ENCODE results near the gene FILIP1L.
A peak's percentile ranks its signal among the peaks of the same experiment; 100 is the strongest.

FILIP1L gene

DNA sequence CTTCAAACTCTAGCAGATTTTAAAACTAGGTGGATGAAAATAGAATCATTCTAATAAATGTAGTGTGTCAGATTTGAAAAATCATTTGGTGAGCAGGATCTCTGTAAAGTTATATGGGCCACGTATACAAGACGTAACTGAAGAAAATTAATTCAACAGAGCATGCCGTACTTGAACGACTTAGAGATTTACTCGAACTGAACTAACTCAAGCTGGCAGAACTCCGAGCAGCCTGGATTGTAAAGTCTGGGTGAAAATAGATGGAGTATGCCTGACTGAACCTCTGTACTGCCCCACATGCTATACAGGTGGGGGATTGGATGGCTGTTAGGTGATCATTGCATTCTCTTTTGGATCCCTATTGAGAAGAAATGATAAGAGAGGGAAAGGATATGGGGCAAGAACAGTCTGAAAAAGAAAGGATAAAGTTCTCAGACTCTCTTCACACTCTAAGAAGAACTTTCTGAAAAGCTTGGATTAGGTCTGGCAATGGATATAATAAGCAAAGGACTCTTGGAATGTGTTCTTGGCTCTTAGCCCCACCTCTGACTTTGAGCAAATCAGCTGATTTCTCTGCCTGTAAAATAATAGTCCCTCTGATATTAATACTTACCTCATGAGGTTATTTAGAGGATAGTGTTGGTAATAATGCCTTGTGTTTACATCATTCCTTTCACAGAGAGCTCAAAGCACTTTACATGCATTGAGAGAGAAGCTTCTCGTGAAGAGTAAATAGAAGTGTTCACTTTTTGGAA lies 147.5 kb downstream of the FILIP1L start:
- DNase-seq = no peak

DNA sequence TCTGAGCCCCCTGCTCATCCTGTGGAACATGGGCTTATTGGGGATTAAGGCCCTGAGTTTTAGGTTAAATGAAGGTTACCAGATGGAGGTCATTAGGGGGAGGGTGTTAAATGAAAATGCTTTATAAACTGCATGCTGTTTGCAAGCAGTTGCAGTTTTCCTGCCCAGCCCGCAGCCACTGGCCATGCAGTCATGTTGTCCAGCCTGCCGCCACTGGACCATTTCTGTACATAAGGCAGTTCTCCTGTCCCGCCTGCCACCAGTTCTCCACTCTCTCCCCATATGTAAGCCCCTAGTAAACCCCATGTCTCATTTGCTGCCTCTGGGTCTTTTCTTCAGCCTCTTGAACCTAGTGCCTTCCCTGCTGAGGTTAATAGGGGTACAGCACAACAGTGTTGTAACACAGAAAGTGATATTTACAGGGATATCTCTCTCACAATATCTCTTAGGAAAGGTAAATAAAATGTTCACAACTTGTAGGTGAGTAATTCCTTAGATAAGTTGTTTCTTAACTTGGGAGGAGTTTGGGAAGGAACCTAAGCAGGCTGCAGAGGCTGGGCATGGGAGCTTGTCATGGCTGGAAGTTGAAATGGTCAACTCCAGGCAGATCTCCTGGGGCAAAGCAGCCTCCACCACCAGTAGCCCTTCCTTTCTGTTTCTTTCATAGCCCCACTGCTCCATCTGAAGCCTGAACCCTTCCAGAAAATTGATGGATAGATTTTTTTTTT lies 148.5 kb downstream of the FILIP1L start:
- no peak for DNase-seq

DNA sequence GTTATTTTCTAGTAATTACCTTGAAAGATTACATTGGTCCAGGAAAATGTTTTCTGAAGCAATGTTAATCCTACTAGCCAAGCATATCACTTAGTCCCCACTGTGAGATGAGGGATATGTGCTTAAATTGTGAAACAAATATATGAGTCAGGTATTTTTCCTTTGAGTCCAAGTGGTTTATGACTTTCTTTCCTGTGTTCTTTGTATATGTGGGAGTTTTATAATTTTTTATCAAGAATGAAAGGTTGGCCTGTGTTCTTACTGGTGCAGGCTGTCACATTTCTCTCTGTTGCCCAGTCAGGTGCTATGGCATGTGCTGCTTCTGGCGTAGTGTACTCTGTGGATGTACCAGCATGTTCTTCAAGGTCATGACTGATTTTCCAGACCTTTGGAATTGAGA lies 149.2 kb downstream of the FILIP1L start:
- DNase-seq = no peak

GRCh38 chr3:99962703-99963102 lies 151.6 kb downstream of the FILIP1L start:
- DNase-seq = no peak

- DNase-seq = no peak
These were observed 152.4 kb downstream of the FILIP1L start for GRCh38 chr3:99961756-99962515.

DNA sequence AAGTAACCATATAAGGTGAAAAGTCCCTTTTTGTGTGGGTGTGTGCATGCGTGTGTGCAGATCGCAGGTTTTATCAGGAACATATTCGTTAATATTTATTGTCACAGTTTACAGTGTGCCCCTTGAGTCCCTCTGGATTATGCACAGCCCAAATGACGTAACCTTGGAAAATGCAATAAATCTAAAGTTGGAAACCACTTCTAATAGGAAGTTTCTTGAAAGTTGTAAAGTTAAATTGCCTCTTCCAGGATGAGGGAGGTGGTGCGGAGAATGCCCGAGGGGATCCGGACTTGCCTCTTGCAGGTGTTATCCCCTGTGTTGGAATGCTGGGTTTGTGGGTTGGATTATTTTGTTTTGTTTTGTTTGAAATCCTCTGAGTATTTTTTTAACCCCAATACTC lies 153.4 kb downstream of the FILIP1L start:
- no peak for DNase-seq

DNA sequence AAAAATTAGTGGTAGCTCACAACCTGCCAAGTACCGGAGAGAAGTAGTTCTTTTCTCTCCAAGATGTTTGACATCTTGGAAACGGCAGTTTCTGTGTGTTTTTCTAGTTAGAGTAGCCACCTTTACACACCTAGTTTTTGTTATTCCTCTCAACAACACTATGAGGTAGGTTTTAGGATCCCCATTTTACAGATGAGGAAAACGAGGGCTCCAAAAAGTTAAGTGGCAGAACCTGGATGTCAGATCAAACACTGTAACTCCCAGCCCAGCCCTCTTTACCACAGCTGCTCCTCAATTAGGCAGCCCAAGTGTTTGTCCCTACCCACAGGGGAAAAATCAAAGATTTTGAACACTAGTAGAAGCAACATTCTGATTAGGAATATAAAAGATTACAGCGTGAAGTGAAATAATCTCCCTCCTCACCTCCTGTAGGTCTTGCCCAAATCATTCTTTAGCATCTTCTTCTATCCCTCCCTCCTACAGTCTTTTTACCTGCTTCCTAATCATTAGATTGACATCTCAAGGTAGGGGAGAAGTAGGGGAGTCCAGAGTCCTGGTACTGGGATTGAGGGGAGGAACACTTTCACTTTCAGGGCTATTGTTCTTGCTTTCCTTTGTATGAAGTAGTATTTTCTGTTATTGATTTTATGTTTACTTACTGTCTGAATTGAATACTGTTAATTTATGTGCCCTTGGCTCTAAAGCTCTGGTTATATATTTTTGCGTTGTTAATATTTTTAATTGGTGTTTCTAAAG lies 154.0 kb downstream of the FILIP1L start:
- DNase-seq = no peak

GRCh38 chr3:99958222-99958912 lies 155.9 kb downstream of the FILIP1L start:
- DNase-seq = no peak

- no peak for DNase-seq
These were observed 157.0 kb downstream of the FILIP1L start for GRCh38 chr3:99957151-99957796.

DNA sequence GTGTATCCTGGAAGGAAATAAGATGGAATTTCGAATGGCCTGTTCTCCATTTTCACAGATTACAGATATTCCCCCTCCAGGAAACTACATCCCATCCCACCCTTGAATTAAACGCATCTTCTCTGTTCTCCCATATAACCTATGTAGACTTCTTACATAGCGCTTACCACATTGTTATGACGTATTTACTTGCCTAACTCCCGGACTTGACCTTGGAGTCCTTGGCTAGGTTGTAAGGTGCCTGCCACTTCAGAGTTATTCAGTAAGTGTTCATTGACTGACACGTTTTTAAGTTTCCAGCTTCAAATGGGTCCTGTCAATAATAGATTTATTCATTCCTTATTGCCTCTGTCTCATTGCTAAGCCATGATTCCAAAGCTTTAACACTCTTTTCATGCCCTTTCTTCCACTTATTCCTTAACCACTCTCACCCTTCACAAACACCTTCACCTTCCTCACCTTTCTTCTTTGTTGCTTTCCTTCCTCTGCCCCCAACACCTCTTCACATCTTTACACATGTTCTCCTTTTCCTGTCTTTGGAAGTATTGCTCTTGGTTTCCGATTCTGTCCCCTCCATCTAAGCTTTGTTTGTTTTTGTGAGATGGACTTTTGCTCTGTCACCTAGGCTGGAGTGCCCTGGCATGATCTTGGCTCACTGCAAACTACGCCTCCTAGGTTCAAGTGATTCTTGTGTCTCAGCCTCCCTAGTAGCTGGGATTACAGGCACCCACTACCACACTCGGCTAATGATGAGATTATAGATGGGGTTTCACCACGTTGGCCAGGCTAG lies 158.3 kb downstream of the FILIP1L start:
- no peak for DNase-seq

DNA sequence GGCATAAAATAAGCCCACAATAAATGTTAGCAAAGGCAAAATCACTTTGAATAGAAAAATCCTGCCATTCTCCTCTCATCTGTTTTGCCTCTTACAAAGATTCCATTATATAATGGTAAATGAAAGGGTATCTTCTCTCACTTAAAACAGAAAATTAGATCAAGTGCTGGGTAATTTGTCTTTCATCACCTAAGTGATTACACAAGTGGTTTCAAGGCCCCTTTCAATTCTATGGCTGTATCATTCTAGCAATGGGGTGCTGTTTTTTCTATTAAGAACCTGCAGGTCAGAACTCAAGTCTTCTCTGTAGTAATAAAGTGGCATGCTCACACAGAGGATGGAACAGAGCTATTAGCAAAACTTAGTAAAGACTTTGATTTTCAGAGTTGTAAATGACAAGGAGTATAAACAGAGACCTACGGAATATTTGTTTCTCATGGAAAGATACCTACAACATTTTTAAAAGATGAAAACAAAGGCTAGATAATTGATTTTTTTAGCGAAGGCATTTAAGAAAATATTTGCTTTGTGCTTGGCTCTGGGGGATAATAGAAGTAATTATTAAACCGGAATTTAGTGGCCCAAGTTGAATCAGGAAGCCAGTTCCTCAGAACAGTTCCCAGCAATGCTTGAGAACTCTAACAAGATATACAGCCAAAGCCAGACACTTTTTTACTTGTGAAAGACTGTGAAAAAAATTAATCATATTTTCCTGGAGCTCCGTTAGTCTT lies 159.2 kb downstream of the FILIP1L start:
- no peak for DNase-seq

DNA sequence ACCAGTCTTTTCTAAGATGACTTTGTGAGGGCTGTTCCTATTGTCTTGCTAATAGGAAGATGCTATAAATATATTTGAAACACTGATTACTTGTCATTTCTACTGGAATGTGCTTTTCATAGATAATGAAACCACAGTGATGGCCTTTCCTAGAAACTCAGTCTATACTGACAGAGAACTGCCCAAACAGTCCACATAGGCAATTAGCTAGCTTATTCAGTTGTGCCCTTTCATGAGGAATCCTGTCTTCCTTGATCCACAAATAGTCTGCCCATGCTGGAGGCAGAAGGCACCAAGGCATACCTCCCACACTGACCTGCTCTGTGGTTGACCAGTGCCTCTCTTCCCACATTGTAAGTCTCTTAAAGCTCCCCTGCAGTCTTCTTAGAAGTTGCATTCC lies 160.7 kb downstream of the FILIP1L start:
- no peak for DNase-seq

- no peak for DNase-seq
These were observed 162.0 kb downstream of the FILIP1L start for GRCh38 chr3:99952306-99952705.

DNA sequence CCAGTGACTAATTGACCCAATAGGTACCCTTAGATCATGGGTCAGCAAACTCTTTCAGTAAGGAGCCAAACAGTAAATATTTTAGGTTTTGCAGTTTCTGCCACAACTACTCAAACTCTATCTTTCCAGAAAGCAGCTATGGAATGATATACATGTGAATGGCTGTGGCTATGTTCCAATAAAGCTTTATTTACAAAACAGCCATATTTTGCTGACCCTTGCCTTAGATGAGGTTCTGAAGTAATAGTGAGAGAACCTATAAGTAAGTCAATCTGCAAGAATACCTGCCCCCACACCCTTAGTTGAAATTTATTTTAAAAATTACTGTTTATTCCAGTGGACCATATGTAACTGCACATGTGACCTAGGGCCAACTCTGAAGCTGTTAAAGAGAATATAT lies 162.6 kb downstream of the FILIP1L start:
- DNase-seq = no peak

DNA sequence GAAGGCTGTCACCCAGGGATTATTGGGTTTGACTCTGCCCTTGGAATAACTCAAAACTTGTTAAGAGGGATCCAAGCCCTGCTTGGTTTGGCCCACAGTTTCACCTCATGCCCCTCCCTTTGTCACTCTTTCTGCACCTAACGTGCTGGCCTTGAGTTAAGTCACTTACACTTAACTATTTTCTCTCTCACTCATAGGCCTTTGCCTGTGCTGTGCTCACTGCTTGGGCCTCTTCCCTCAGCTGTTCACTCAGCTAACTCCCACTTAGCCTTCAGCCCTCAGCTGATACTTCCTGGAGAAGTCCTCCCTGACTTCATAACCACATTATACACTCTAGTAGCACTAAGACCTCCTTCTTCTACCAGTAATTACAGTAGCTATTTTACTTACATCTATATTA lies 163.4 kb downstream of the FILIP1L start:
- DNase-seq = no peak

GRCh38 chr3:99949956-99950670 lies 164.2 kb downstream of the FILIP1L start:
- no peak for DNase-seq

DNA sequence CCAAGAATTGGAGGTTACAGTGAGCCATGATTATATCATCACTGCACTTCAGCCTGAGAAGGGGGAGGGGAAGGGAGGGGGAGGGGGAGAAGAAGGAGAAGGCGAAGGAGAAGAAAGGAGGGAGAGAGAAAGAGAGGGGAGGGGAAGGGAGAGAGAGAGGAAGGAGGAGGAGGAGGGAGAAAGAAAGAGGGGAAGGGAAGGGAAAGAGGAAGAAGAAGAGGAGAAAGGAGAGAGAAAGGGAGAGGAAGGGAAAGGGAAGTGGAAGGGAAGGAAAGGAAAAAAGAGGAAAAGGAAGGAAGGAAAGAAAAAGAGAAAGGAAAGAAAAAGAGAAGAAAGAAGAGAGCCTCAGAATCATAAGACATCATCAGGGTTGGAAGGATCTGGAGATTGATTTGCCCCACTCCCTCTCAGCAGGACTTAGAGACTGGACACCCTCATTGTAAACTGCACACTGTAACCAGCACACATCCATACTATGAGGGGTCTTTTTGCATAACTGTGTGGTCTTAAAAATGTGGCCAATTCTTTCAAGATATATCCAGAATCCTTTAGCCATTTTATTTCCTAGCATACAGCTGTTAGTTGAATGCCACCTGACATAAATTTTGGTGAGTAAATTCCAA lies 165.7 kb downstream of the FILIP1L start:
- DNase-seq = no peak

GRCh38 chr3:99947356-99947755 lies 166.9 kb downstream of the FILIP1L start:
- DNase-seq = no peak

GRCh38 chr3:99945328-99945995 lies 168.8 kb downstream of the FILIP1L start:
- DNase-seq = peak; percentile 54

All from islet precursor cell (in vitro differentiated cells).